Spleen (tissue), 11 donors: ENCODE results near the gene AKT3. TPM values are rescaled to one million over a fixed set of nuclear protein-coding genes. Genes with fewer than 3 reads are reported as not detected.

Experiments
- DNase-seq: peaks from one replicate; pipeline ENCODE4 v3.0.0-alpha.2; 2020
- H3K27ac ChIP-seq, 8 donors: fragments of 200-600 bp; sonication (generic) in 7 of 8; 1 replicate in 4 of 8; 2 replicates in 4 of 8; pipeline versions ENCODE4 v1.5.0 to v1.8.0; 2016 to 2021; ENCODE audit warnings: inconsistent platforms in 4 of 8, mild to moderate bottlenecking in 4 of 8, moderate library complexity in 1 of 8
- H3K27me3 ChIP-seq, 7 donors: fragments of 200-600 bp; sonication (generic) in 6 of 7; replicated peaks in 1 of 7; 1 replicate in 4 of 7; 2 replicates in 3 of 7; pipeline versions ENCODE4 v1.5.0 to v1.8.0; 2016 to 2021; ENCODE audit warnings: inconsistent platforms in 3 of 7, mild to moderate bottlenecking in 1 of 7
- H3K36me3 ChIP-seq, 6 donors: fragments of 200-600 bp; sonication (generic) in 5 of 6; 1 replicate in 4 of 6; 2 replicates in 2 of 6; pipeline versions ENCODE4 v1.5.0 to v1.8.0; 2016 to 2021; ENCODE audit warnings: inconsistent platforms in 2 of 6
- H3K4me1 ChIP-seq, 6 donors: fragments of 200-600 bp; sonication (generic) in 5 of 6; 1 replicate in 3 of 6; 2 replicates in 3 of 6; pipeline versions ENCODE4 v1.5.0 to v1.8.0; 2016 to 2021; ENCODE audit warnings: inconsistent platforms in 3 of 6
- H3K4me3 ChIP-seq, 8 donors: fragments of 200-600 bp; sonication (generic) in 7 of 8; 1 replicate in 4 of 8; 2 replicates in 4 of 8; pipeline versions ENCODE4 v1.5.0 to v1.8.0; 2016 to 2021; ENCODE audit warnings: inconsistent platforms in 4 of 8, mild to moderate bottlenecking in 4 of 8, moderate library complexity in 2 of 8
- H3K9me3 ChIP-seq, 8 donors: fragments of 200-600 bp; sonication (generic) in 7 of 8; 1 replicate in 4 of 8; 2 replicates in 4 of 8; pipeline versions ENCODE4 v1.5.0 to v1.8.0; 2016 to 2021; ENCODE audit warnings: inconsistent platforms in 4 of 8
- CTCF ChIP-seq, 11 experiments: fragments of 200-600 bp in 7 of 11; fragments of 450-650 bp in 4 of 11; sonication (generic) in 4 of 11; IDR thresholded peaks in 8 of 11; conservative IDR thresholded peaks in 3 of 11; 1 replicate in 7 of 11; 2 replicates in 4 of 11; pipeline versions ENCODE4 v1.4.0 to v1.8.0; 2016 to 2021; ENCODE audit warnings: antibody characterized with exemption in 11 of 11, inconsistent platforms in 4 of 11, mild to moderate bottlenecking in 1 of 11
- POLR2A ChIP-seq, 3 donors: fragments of 450-650 bp; IDR thresholded peaks; one replicate each; pipeline ENCODE4 v1.5.1; 2017; ENCODE audit warnings: antibody characterized with exemption in 3 of 3, mild to moderate bottlenecking in 1 of 3
- POLR2AphosphoS5 ChIP-seq, 3 donors: sonication (generic); formaldehyde crosslinking; IDR thresholded peaks; one replicate each; pipeline ENCODE4 v1.5.1; 2017; ENCODE audit warnings: antibody characterized with exemption in 3 of 3
- WGBS, 5 donors: extraction: QIAGEN DNeasy Blood & Tissue Kit in 3 of 5; methylation state at CpG; one replicate each; pipeline versions ENCODE4 v1.1.5 to v1.1.7; 2013 to 2018; 5-methylcytosine and 5-hydroxymethylcytosine counted together
- intact Hi-C: fragments of 100-400 bp; cut with DNase I; formaldehyde crosslinking; loops from one replicate; pipeline ENCODE4 v1.15.0; 2023; ENCODE audit warnings: low total_unique reads
- polyA plus RNA-seq, 3 donors: library from polyadenylated mRNA; stranded (reverse); fragments of 200-250 nt; gene quantifications; one replicate each; pipeline ENCODE4 v1.2.1, GENCODE V29; 2013
- total RNA-seq, 7 donors: library from RNA; depleted of rRNA in 3 of 7; stranded (reverse); fragments of >200 nt in 3 of 7; fragmentation: NEBNext Ultra II Directional in 4 of 7; extraction: Animal tissue kit (Norgen Biotek cat#: 25700) in 4 of 7; gene quantifications; one replicate each; pipeline versions ENCODE4 v1.1.0 to v1.2.1, GENCODE V29; 2016 to 2021
- donor health status: healthy with polysubstance abuse.
- donor health status: DM: no; HTN: no; CAD: no; lungs with moderate emphysema.
- donor health status: DM: no; HTN: no; CAD: no.
- donor health status: Bipolar disorder and iron deficiency.
- donor health status: healthy.
- donor health status: DM: no; HTN: no; CAD: no.
- donor health status: DM: yes; HTN: yes; CAD: no.

The AKT3 gene
- total and polyA plus RNA-seq, 10 donors, result 4.3 to 91.3 (median 46.4) TPM

- Histone ChIP-seq H3K27me3 (no peaks in the 10 kb centered on the region), H3K4me1 (peaks cover 11 to 62% (median 24%) of the 10 kb centered on the region in 6 donors), H3K4me3 (no peak overlapping the region), H3K36me3 (peaks cover 0 to 16% (median 2%) of the 10 kb centered on the region in 6 donors), H3K9me3 (no peaks in the 10 kb centered on the region), H3K27ac (no peak overlapping the region)
- intact Hi-C loops, result no loop called here
- WGBS, 5 donors, result 93 to 99% (median 98%) methylated on average over 7 to 9 of the region's 9 CpGs
- TF ChIP-seq POLR2A (IDR thresholded peaks at IDR 0.05) (no peak), POLR2AphosphoS5 (IDR thresholded peaks at IDR 0.05) (no peak)
- DNase-seq, result no peak
Observed at GRCh38 chr1:243474906-243475305, 375.1 kb downstream of the AKT3 start.

GRCh38 chr1:243474136-243474881 is 375.7 kb downstream of the AKT3 start:
- Histone ChIP-seq H3K36me3 (peaks cover 0 to 17% (median 2%) of the 10 kb centered on the region in 6 donors), H3K4me3 (peak overlapping the region in 1 of 8 donors; percentile 27), H3K4me1 (peaks cover 11 to 62% (median 24%) of the 10 kb centered on the region in 6 donors), H3K27ac (peak overlapping the region in 4 of 8 donors; percentile 26 to 63 (median 36)), H3K27me3 (no peaks in the 10 kb centered on the region), H3K9me3 (no peaks in the 10 kb centered on the region)
- no peak for DNase-seq
- intact Hi-C loops, result no loop called here
- 91 to 96% (median 94%) methylated on average over 55 of the region's 55 CpGs for WGBS, 5 donors
- TF ChIP-seq POLR2AphosphoS5 (IDR thresholded peaks at IDR 0.05) (no peak), CTCF (IDR thresholded peaks at IDR 0.05 in 8 of 11, conservative IDR thresholded peaks at IDR 0.05 in 3 of 11) (no peak), POLR2A (IDR thresholded peaks at IDR 0.05) (no peak)

- Histone ChIP-seq H3K27ac (peak overlapping the region in 4 of 8 donors; percentile 26 to 63 (median 36)), H3K4me3 (peak overlapping the region in 7 of 8 donors; percentile 22 to 57 (median 30)), H3K9me3 (no peaks in the 10 kb centered on the region), H3K4me1 (peaks cover 11 to 62% (median 24%) of the 10 kb centered on the region in 6 donors), H3K27me3 (no peaks in the 10 kb centered on the region), H3K36me3 (peaks cover 0 to 17% (median 2%) of the 10 kb centered on the region in 6 donors)
- no peak for DNase-seq
- intact Hi-C loops, result no loop called here
- TF ChIP-seq CTCF (IDR thresholded peaks at IDR 0.05 in 8 of 11, conservative IDR thresholded peaks at IDR 0.05 in 3 of 11), result no peak
- no peak for TF ChIP-seq POLR2AphosphoS5 (IDR thresholded peaks at IDR 0.05)
- no peak for TF ChIP-seq POLR2A (IDR thresholded peaks at IDR 0.05)
- 15 to 30% (median 23%) methylated on average over 10 to 12 of the region's 12 CpGs for WGBS, 5 donors
Observed at GRCh38 chr1:243473227-243474135, 376.6 kb downstream of the AKT3 start.

GRCh38 chr1:243471754-243472745 is 378.0 kb downstream of the AKT3 start:
- H3K4me1 ChIP-seq, result peaks cover 11 to 49% (median 24%) of the 10 kb centered on the region in 6 donors
- no peak for DNase-seq
- H3K4me3 ChIP-seq, result no peak overlapping the region
- TF ChIP-seq POLR2AphosphoS5 (IDR thresholded peaks at IDR 0.05) (no peak), CTCF (IDR thresholded peaks at IDR 0.05 in 8 of 11, conservative IDR thresholded peaks at IDR 0.05 in 3 of 11) (no peak), POLR2A (IDR thresholded peaks at IDR 0.05) (no peak)
- 50 to 69% (median 54%) methylated on average over 3 of the region's 3 CpGs for WGBS, 5 donors
- intact Hi-C loops, result no loop called here
- no peaks in the 10 kb centered on the region for H3K9me3 ChIP-seq
- H3K27ac ChIP-seq, result peak overlapping the region in 4 of 8 donors; percentile 0 to 63 (median 27)
- no peaks in the 10 kb centered on the region for H3K27me3 ChIP-seq
- H3K36me3 ChIP-seq, result peaks cover 0 to 23% (median 2%) of the 10 kb centered on the region in 6 donors
